Tibial artery (tissue), 4 donors: Measurements from ENCODE around the gene ETNK2.

Source experiments
- DNase-seq, 2 donors: peaks; one replicate each; pipeline ENCODE4 v3.0.0-alpha.2; 2019
- H3K27ac ChIP-seq, 2 donors: fragments of 200-600 bp; sonication (generic) in 1 of 2; 1 replicate in 1 of 2; 2 replicates in 1 of 2; pipeline ENCODE4 v1.5.1; 2018 to 2019; ENCODE audit warnings: mild to moderate bottlenecking in 1 of 2
- H3K27me3 ChIP-seq, 2 donors: fragments of 200-600 bp; sonication (generic) in 1 of 2; one replicate each; pipeline versions ENCODE4 v1.5.1 to v1.6.0; 2016 to 2019
- H3K36me3 ChIP-seq, 3 donors: fragments of 200-600 bp; sonication (generic) in 2 of 3; one replicate each; pipeline ENCODE4 v1.5.1; 2016 to 2019; ENCODE audit warnings: mild to moderate bottlenecking in 2 of 3
- H3K4me1 ChIP-seq, 4 donors: fragments of 200-600 bp; sonication (generic) in 2 of 4; 1 replicate in 3 of 4; 2 replicates in 1 of 4; pipeline ENCODE4 v1.5.1; 2016 to 2019
- H3K4me3 ChIP-seq, 2 donors: fragments of 200-600 bp; sonication (generic) in 1 of 2; 1 replicate in 1 of 2; 2 replicates in 1 of 2; pipeline ENCODE4 v1.5.1; 2018 to 2019; ENCODE audit warnings: mild to moderate bottlenecking in 2 of 2
- H3K9me3 ChIP-seq, 3 donors: fragments of 200-600 bp; sonication (generic) in 1 of 3; one replicate each; pipeline ENCODE4 v1.5.1; 2016 to 2019
- intact Hi-C: fragments of 100-400 bp; cut with DNase I; formaldehyde crosslinking; loops from one replicate; pipeline ENCODE4 v1.15.0; 2023; ENCODE audit warnings: low total_unique reads
- TF ChIP-seq, protein P1 (sequence below), 2 experiments: fragments of 200-600 bp in 1 of 2; fragments of 450-650 bp in 1 of 2; IDR thresholded peaks; one replicate each; pipeline ENCODE4 v1.5.1; 2017 to 2019; ENCODE audit warnings: antibody characterized with exemption in 2 of 2, mild to moderate bottlenecking in 1 of 2, moderate library complexity in 1 of 2

Gene ETNK2

DNA sequence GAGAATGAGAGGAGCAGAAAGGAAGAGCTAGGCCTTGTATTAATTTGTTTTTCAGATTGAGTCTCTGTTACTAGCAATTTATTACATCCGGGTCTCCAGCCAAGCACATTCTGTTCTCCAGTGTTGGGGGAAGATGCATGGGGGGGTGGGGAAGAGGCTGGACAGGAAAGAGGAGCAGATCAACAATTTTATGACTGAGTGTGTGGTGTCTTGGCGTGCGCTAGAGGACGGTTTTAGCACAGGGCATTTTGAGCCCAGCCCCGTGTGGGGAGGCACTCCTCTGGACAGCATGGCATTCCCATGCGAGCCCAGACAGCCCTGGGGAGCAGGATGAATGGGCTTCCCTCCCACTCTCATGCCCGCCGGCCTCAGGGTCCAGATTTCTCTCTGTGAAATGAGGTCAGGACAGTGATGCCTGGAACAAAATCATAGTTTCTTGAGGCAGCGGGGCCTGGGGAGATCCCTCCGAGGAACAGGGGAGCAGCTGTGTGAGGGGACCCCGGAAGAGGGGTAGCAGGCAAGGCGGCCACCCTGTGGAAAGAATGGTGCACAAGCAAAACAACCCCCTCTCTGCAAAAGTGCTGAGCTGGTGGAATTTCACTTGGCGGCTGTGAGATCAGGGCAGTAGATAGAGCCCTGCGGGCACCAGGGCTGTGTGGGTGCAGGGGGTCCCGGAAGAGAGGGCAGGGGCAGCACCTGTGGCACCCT is 62.6 kb downstream of the ETNK2 start:
- peak overlapping the region; percentile 6 to 43 for H3K4me3 ChIP-seq
- peak; percentile 88 to 92 for DNase-seq
- intact Hi-C loops: no loop called here
- TF ChIP-seq, protein P1, sequence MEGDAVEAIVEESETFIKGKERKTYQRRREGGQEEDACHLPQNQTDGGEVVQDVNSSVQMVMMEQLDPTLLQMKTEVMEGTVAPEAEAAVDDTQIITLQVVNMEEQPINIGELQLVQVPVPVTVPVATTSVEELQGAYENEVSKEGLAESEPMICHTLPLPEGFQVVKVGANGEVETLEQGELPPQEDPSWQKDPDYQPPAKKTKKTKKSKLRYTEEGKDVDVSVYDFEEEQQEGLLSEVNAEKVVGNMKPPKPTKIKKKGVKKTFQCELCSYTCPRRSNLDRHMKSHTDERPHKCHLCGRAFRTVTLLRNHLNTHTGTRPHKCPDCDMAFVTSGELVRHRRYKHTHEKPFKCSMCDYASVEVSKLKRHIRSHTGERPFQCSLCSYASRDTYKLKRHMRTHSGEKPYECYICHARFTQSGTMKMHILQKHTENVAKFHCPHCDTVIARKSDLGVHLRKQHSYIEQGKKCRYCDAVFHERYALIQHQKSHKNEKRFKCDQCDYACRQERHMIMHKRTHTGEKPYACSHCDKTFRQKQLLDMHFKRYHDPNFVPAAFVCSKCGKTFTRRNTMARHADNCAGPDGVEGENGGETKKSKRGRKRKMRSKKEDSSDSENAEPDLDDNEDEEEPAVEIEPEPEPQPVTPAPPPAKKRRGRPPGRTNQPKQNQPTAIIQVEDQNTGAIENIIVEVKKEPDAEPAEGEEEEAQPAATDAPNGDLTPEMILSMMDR (IDR thresholded peaks at IDR 0.05): peak in 1 of 2 experiments; percentile 29
- H3K27ac ChIP-seq: peak overlapping the region; percentile 89 to 95
- no peaks in the 10 kb centered on the region for H3K27me3 ChIP-seq
- no peaks in the 10 kb centered on the region for H3K36me3 ChIP-seq
- no peaks in the 10 kb centered on the region for H3K9me3 ChIP-seq
- H3K4me1 ChIP-seq: peaks cover 9 to 100% (median 93%) of the 10 kb centered on the region in 4 donors

DNA sequence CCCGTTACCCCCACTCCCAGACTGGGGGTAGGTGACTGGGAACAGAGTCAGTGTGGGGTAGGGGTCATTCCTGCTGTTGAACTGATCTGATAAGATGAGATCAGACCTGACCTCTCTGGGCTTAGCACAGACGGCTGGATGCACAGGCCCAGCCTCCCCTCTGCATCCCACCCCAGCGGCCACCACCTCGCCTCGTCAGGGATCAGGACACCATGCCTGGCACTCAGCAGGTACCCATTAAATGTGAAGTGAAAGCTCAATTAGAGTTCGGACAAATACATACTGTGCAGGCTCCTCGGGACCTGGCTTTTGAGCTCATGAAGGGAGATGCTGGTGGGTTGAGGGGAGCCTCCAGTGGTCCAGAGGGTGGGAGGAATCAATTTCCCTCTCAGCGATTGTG is 63.2 kb downstream of the ETNK2 start:
- H3K4me1 ChIP-seq: peaks cover 9 to 100% (median 93%) of the 10 kb centered on the region in 4 donors
- no peaks in the 10 kb centered on the region for H3K27me3 ChIP-seq
- H3K4me3 ChIP-seq: peak overlapping the region; percentile 6 to 43
- TF ChIP-seq, protein P1 (IDR thresholded peaks at IDR 0.05): no peak
- no peak for DNase-seq
- H3K36me3 ChIP-seq: no peaks in the 10 kb centered on the region
- H3K27ac ChIP-seq: peak overlapping the region; percentile 89 to 95
- no peaks in the 10 kb centered on the region for H3K9me3 ChIP-seq
- intact Hi-C loops: no loop called here

DNA sequence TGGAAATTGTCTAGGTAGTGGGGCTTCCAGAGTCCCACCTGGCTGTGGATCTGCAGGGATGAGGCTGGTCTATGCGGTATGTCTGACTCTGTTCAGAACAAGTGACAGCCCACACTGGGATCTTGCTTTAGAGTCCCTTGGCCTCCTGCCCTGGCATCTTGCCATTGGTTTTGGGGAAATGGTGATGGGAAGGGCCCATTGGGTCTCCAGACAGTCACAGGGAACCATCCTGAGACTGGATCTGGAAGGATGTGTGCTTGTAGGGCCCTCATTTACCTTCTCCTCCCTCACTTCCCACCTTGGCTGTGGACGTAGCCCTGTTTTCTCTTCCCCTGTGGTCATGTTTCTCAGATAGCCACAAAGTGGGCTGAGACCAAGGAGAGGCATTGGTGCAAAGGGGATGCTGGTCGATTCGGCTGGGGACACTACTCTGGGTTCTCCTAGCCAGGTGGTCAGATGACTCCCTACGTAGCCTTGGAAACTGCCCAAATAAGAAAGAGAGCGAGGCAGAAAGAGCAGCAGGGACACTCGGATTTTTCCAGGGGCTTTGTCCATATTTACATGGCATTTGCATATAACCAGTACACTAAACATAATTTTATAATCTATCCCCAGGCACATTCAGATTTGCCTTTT is 63.8 kb downstream of the ETNK2 start:
- TF ChIP-seq, protein P1 (IDR thresholded peaks at IDR 0.05): no peak
- H3K9me3 ChIP-seq: no peaks in the 10 kb centered on the region
- intact Hi-C loops: no loop called here
- H3K27ac ChIP-seq: peak overlapping the region; percentile 89 to 95
- H3K4me3 ChIP-seq: peak overlapping the region; percentile 6 to 43
- peak; percentile 80 to 84 for DNase-seq
- no peaks in the 10 kb centered on the region for H3K27me3 ChIP-seq
- no peaks in the 10 kb centered on the region for H3K36me3 ChIP-seq
- peaks cover 9 to 100% (median 93%) of the 10 kb centered on the region in 4 donors for H3K4me1 ChIP-seq

DNA sequence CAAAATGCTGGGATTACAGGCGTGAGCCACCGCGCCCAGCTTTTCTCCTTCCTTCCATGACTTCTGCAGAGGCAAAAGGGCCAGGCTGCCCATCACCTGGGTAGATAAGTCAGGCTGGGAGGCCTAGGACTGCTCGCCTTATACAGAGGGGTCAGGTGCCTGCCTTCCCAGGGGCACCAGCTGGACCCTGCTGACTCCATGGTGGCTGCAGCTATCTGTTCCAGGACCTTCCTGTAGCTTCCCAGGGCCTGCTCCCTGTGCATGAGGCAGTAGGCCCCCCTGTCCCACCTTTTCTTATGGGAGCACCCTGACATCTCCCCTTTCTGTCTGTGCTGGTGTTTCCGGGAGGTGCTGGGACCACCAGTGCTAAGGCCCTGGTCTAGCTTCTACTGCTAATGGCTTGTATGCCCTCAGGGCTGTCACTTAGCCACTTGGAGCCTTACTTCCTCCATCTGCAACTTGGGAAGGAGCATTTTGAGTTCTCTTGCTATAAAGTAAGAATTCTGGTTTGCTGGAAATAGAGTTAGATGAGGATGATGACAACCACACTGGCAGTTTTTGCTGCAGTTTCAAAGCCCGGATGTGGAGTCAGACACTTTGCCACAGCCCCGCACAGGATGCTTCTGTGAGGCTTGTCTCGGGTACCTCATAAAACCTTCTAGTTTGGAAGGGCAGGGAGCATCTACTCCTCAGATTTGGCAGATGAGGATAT is 64.5 kb downstream of the ETNK2 start:
- TF ChIP-seq, protein P1 (IDR thresholded peaks at IDR 0.05): no peak
- peak overlapping the region; percentile 6 to 43 for H3K4me3 ChIP-seq
- H3K27me3 ChIP-seq: no peaks in the 10 kb centered on the region
- no peak for DNase-seq
- H3K36me3 ChIP-seq: no peaks in the 10 kb centered on the region
- H3K4me1 ChIP-seq: peaks cover 9 to 100% (median 95%) of the 10 kb centered on the region in 4 donors
- intact Hi-C loops: no loop called here
- no peaks in the 10 kb centered on the region for H3K9me3 ChIP-seq
- peak overlapping the region; percentile 89 to 95 for H3K27ac ChIP-seq

DNA sequence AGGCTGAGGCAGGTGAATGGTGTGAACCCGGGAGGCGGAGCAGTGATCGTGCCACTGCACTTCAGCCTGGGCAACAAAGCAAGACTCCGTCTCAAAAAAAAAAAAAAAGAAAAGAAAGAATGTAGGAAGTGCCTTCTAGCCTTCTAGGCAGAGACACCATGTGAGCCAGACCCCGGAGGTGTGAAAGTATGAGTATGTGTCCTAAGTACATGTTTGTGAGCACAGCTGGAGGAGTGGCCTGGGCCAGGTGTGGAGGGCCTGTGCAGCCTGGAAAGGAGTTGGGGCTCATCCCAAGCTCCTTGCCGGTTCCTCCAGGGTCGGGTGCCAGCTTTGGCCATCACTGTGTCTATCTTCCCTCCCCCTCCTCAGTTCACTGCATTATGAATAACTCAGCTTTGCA is 66.0 kb downstream of the ETNK2 start:
- Histone ChIP-seq H3K4me3 (no peak overlapping the region), H3K27me3 (no peaks in the 10 kb centered on the region), H3K27ac (peak overlapping the region; percentile 89 to 95), H3K9me3 (no peaks in the 10 kb centered on the region), H3K4me1 (peaks cover 9 to 100% (median 99%) of the 10 kb centered on the region in 4 donors), H3K36me3 (no peaks in the 10 kb centered on the region)
- intact Hi-C loops: no loop called here
- peak in 1 of 2 donors; percentile 11 for DNase-seq
- TF ChIP-seq, protein P1 (IDR thresholded peaks at IDR 0.05): no peak
